GM12878 (cell line): ENCODE measurements around the gene HNRNPDL. TPM values are rescaled to one million over a fixed set of nuclear protein-coding genes. Genes with fewer than 3 reads are reported as not detected.

ENCODE experiments used
- ATAC-seq: fragments of 200-7000 bp; cut with Tn5 transposase; 3 replicates; pipeline ENCODE4 v1.9.1; 2020; ENCODE audit warnings: mild to moderate bottlenecking, moderate library complexity
- BruUV-seq: library from RNA; stranded (reverse); fragments of 400-500 nt; replicated peaks from 2 replicates; lab custom pipeline; 2021; lab: Mats Ljungman, UMichigan
- CTCF ChIA-PET: fragments of 300-600 bp; sonication (Branson Sonifier 250); formaldehyde crosslinking; extraction: SDS; loops from one replicate; lab custom pipeline; 2021; ENCODE audit warnings: inconsistent platforms; lab: Yijun Ruan, JAX
- POLR2A ChIA-PET: fragments of 350-600 bp; formaldehyde crosslinking; extraction: SDS; loops from one replicate; lab custom pipeline; 2021; ENCODE audit warnings: inconsistent platforms; lab: Charles Lee
- RAD21 ChIA-PET: fragments of 300-600 bp; sonication (Branson Sonifier 250); formaldehyde crosslinking; loops from one replicate; lab custom pipeline; 2023; ENCODE audit warnings: antibody characterized with exemption; ENCODE audit not compliant: unreplicated experiment; lab: Charles Lee
- SMC1A ChIA-PET: fragments of 300-600 bp; sonication (Branson Sonifier 250); formaldehyde crosslinking; loops from one replicate; lab custom pipeline; 2023; ENCODE audit not compliant: unreplicated experiment, uncharacterized antibody; lab: Charles Lee
- DNase-seq: peaks from one replicate; pipeline ENCODE4 v3.0.0-alpha.2; 2011; ENCODE audit warnings: low read depth, low spot score
- FAIRE-seq: peaks from 3 replicates; lab custom pipeline; 2011; peaks lifted over from hg19 to GRCh38; lab: Jason Lieb, UNC
- H2AFZ ChIP-seq: 2 replicates; pipeline ENCODE4 v1.6.0; 2011; ENCODE audit warnings: low read depth, low read length, control low read depth; ENCODE audit not compliant: control insufficient read depth
- H3K27ac ChIP-seq: 2 replicates; pipeline ENCODE4 v1.5.1; 2011; ENCODE audit warnings: control low read depth; ENCODE audit not compliant: control insufficient read depth, insufficient read depth
- H3K27me3 ChIP-seq, 2 experiments: replicated peaks in 1 of 2; 2 replicates each; pipeline versions ENCODE4 v1.6.0 to v1.6.1; 2011; ENCODE audit warnings: low read length in 1 of 2; ENCODE audit not compliant: control insufficient read depth in 2 of 2, insufficient read depth in 2 of 2
- H3K36me3 ChIP-seq, 2 experiments: 2 replicates each; pipeline ENCODE4 v1.5.1; 2011; ENCODE audit warnings: low read length in 1 of 2; ENCODE audit not compliant: control insufficient read depth in 2 of 2, insufficient read depth in 2 of 2
- H3K4me1 ChIP-seq: 2 replicates; pipeline ENCODE4 v1.6.1; 2011; ENCODE audit warnings: mild to moderate bottlenecking, low read length, moderate library complexity, mixed read lengths; ENCODE audit not compliant: control insufficient read depth, insufficient read depth
- H3K4me2 ChIP-seq: 2 replicates; pipeline ENCODE4 v1.6.0; 2011; ENCODE audit warnings: control low read depth; ENCODE audit not compliant: control insufficient read depth, insufficient read depth
- H3K4me3 ChIP-seq: fragments of 200-600 bp; sonication (generic); 2 replicates; pipeline ENCODE4 v1.5.1; 2016
- H3K79me2 ChIP-seq: 2 replicates; pipeline ENCODE4 v1.6.0; 2011; ENCODE audit warnings: low read length; ENCODE audit not compliant: control insufficient read depth, insufficient read depth
- H3K9ac ChIP-seq: 2 replicates; pipeline ENCODE4 v1.8.0; 2011; ENCODE audit warnings: low read length, control low read depth, mixed read lengths; ENCODE audit not compliant: control insufficient read depth, insufficient read depth
- H3K9me3 ChIP-seq: replicated peaks from 3 replicates; pipeline ENCODE4 v1.5.1; 2011; ENCODE audit warnings: mild to moderate bottlenecking, low read length; ENCODE audit not compliant: control insufficient read depth, insufficient read depth
- H4K20me1 ChIP-seq: 2 replicates; pipeline ENCODE4 v1.6.0; 2011; ENCODE audit not compliant: control insufficient read depth, insufficient read depth
- E2F4 ChIP-seq: IDR thresholded peaks from 2 replicates; pipeline ENCODE4 v1.6.1; 2012; ENCODE audit warnings: low read depth, low read length, improper control_type of control experiment
- HDAC6 ChIP-seq: fragments of 200-600 bp; sonication (generic); IDR thresholded peaks from one replicate; pipeline ENCODE4 v1.8.0; 2017; ENCODE audit warnings: antibody characterized with exemption; ENCODE audit not compliant: unreplicated experiment
- IKZF1 ChIP-seq: fragments of 450-650 bp; conservative IDR thresholded peaks from 2 replicates; pipeline ENCODE4 v1.6.1; 2017; ENCODE audit warnings: antibody characterized with exemption, mild to moderate bottlenecking
- TBL1XR1 ChIP-seq: IDR thresholded peaks from 2 replicates; pipeline ENCODE4 v1.6.1; 2012; ENCODE audit warnings: low read depth, low read length, improper control_type of control experiment
- ZNF592 ChIP-seq: fragments of 450-650 bp; IDR thresholded peaks from 2 replicates; pipeline ENCODE4 v1.6.1; 2017; ENCODE audit warnings: mild to moderate bottlenecking, moderate library complexity
- ZNF622 ChIP-seq: fragments of 450-650 bp; IDR thresholded peaks from 2 replicates; pipeline ENCODE4 v1.6.1; 2017; ENCODE audit warnings: mild to moderate bottlenecking, inconsistent platforms
- WGBS: methylation state at CpG from one replicate; pipeline ENCODE4 v1.1.6; 2016; ENCODE audit warnings: low lambda C conversion rate; ENCODE audit not compliant: insufficient replicate concordance, insufficient coverage; ENCODE audit errors: missing lambda C conversion rate; 5-methylcytosine and 5-hydroxymethylcytosine counted together
- in situ Hi-C: fragments of 300-500 bp; cut with MboI; formaldehyde crosslinking; loops from 9 replicates; pipeline ENCODE4 v1.14.3; 2018; ENCODE audit warnings: mixed read lengths
- intact Hi-C: fragments of 100-400 bp; cut with micrococcal nuclease; formaldehyde crosslinking; loops from one replicate; pipeline ENCODE4 v1.14.2; 2022; ENCODE audit not compliant: unreplicated experiment
- polyA plus RNA-seq, 11 experiments: library from polyadenylated mRNA; depleted of rRNA in 4 of 11; unstranded in 6 of 11; stranded (reverse) in 5 of 11; fragments of >200 nt; fragmentation: Nextera tagmentation in 4 of 11; fragmentation: Illumina TruSeq in 1 of 11; extraction: Ambion mirVana in 4 of 11; extraction: Trizol in 1 of 11; gene quantifications; 1 replicate in 1 of 11; 2 replicates in 10 of 11; pipeline versions ENCODE4 v1.2.1 to v1.2.3, GENCODE V29; 2011 to 2016; ENCODE audit warnings: inconsistent platforms in 2 of 11, missing spikeins in 2 of 11, low read depth in 1 of 11
- total RNA-seq, 4 experiments: library from RNA; depleted of rRNA in 3 of 4; stranded (reverse); fragments of >200 nt in 3 of 4; fragmentation: Illumina TruSeq in 1 of 4; extraction: Trizol in 1 of 4; gene quantifications; 2 replicates each; pipeline versions ENCODE4 v1.2.1 to v1.2.3, GENCODE V29; 2013 to 2021
- TF ChIP-seq, protein P1 (sequence below): fragments of 150-350 bp; IDR thresholded peaks from 2 replicates; pipeline ENCODE4 v1.6.1; 2016; ENCODE audit warnings: low read depth, low read length
- TF ChIP-seq, protein P2 (sequence below): IDR thresholded peaks from 2 replicates; pipeline ENCODE4 v1.6.1; 2012; ENCODE audit warnings: low read length, inconsistent platforms
- TF ChIP-seq, protein P3 (sequence below): IDR thresholded peaks from 2 replicates; pipeline ENCODE4 v1.6.1; 2011; ENCODE audit warnings: low read depth, low read length, improper control_type of control experiment, borderline replicate concordance

Gene HNRNPDL
- total and polyA plus RNA-seq, 10 of the 15 experiments (the other 5 are each of a cell fraction or from before 2014, with no cell fraction given) = 217 to 510 (median 345) TPM

- no peak overlapping the region for H2AFZ ChIP-seq
- H3K27ac ChIP-seq = no peak overlapping the region
- H3K36me3 ChIP-seq = peaks cover 2 to 3% of the 10 kb centered on the region in 2 experiments
- FAIRE-seq = no peak
- RAD21 ChIA-PET = no interaction called here
- peak overlapping the region; percentile 75 for H3K4me2 ChIP-seq
- ATAC-seq = no peak
- peak overlapping the region; percentile 69; the same call in 1 of the 2 replicates for H3K4me3 ChIP-seq
- CTCF ChIA-PET = interaction anchor here (0.7 kb wide), 1 partner anchor 24 kb away, joined by 3 read pairs; no protein-coding TSS in a partner anchor
- DNase-seq = no peak
- H3K4me1 ChIP-seq = no peaks in the 10 kb centered on the region
- WGBS = 93% methylated on average over 18 of the region's 18 CpGs
- H3K9ac ChIP-seq = no peak overlapping the region
- TF ChIP-seq, protein P1, sequence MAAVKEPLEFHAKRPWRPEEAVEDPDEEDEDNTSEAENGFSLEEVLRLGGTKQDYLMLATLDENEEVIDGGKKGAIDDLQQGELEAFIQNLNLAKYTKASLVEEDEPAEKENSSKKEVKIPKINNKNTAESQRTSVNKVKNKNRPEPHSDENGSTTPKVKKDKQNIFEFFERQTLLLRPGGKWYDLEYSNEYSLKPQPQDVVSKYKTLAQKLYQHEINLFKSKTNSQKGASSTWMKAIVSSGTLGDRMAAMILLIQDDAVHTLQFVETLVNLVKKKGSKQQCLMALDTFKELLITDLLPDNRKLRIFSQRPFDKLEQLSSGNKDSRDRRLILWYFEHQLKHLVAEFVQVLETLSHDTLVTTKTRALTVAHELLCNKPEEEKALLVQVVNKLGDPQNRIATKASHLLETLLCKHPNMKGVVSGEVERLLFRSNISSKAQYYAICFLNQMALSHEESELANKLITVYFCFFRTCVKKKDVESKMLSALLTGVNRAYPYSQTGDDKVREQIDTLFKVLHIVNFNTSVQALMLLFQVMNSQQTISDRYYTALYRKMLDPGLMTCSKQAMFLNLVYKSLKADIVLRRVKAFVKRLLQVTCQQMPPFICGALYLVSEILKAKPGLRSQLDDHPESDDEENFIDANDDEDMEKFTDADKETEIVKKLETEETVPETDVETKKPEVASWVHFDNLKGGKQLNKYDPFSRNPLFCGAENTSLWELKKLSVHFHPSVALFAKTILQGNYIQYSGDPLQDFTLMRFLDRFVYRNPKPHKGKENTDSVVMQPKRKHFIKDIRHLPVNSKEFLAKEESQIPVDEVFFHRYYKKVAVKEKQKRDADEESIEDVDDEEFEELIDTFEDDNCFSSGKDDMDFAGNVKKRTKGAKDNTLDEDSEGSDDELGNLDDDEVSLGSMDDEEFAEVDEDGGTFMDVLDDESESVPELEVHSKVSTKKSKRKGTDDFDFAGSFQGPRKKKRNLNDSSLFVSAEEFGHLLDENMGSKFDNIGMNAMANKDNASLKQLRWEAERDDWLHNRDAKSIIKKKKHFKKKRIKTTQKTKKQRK = no peak
- no peak for TF ChIP-seq ZNF592
- TF ChIP-seq, protein P2, sequence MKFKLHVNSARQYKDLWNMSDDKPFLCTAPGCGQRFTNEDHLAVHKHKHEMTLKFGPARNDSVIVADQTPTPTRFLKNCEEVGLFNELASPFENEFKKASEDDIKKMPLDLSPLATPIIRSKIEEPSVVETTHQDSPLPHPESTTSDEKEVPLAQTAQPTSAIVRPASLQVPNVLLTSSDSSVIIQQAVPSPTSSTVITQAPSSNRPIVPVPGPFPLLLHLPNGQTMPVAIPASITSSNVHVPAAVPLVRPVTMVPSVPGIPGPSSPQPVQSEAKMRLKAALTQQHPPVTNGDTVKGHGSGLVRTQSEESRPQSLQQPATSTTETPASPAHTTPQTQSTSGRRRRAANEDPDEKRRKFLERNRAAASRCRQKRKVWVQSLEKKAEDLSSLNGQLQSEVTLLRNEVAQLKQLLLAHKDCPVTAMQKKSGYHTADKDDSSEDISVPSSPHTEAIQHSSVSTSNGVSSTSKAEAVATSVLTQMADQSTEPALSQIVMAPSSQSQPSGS = no peak
- no peak for TF ChIP-seq E2F4
- no peak for TF ChIP-seq TBL1XR1
- no peak for TF ChIP-seq HDAC6
- no peak for TF ChIP-seq IKZF1
- TF ChIP-seq ZNF622 = no peak
- TF ChIP-seq, protein P3, sequence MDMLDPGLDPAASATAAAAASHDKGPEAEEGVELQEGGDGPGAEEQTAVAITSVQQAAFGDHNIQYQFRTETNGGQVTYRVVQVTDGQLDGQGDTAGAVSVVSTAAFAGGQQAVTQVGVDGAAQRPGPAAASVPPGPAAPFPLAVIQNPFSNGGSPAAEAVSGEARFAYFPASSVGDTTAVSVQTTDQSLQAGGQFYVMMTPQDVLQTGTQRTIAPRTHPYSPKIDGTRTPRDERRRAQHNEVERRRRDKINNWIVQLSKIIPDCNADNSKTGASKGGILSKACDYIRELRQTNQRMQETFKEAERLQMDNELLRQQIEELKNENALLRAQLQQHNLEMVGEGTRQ = no peak
- POLR2A ChIA-PET = no interaction called here
- peaks cover 10% of the 10 kb centered on the region for H4K20me1 ChIP-seq
- no peaks in the 10 kb centered on the region for H3K9me3 ChIP-seq
- intact Hi-C loops = loop anchor here (10.0 kb wide), 1 partner anchor 582 kb away; the partner anchor contains the start of gene LIN54
- no TSS peak for BruUV-seq
- no peaks in the 10 kb centered on the region for H3K27me3 ChIP-seq
- SMC1A ChIA-PET = interaction anchor here (0.7 to 1.1 kb wide), 2 partner anchors 10 to 67 kb away, joined by 3 read pairs; no protein-coding TSS in a partner anchor
- in situ Hi-C loops = no loop called here
- H3K79me2 ChIP-seq = peaks cover 93% of the 10 kb centered on the region
These were observed 2.3 kb upstream of the HNRNPDL start for GRCh38 chr4:82432596-82432995.
